Osteocyte (in vitro differentiated cells): Measurements from ENCODE around the gene SAA4. TPM values are rescaled to one million over a fixed set of nuclear protein-coding genes. Genes with fewer than 3 reads are reported as not detected.
A peak's percentile ranks its signal among the peaks of the same experiment; 100 is the strongest.
"Not testable (repeated sequence)": the region's sequence is repeated elsewhere in the genome, so short reads cannot be mapped to it uniquely, and the experiment has no call there.

ENCODE experiments used
- DNase-seq: peaks from one replicate; pipeline ENCODE4 v3.0.0; 2021; ENCODE audit warnings: mixed read lengths; ENCODE audit not compliant: unreplicated experiment; ENCODE audit errors: extremely low spot score
- H3K27ac Mint-ChIP-seq: one replicate; pipeline ENCODE4 v1.8.0; 2021; ENCODE audit warnings: mild to moderate bottlenecking, mixed read lengths; ENCODE audit not compliant: unreplicated experiment
- H3K27me3 Mint-ChIP-seq: one replicate; pipeline ENCODE4 v1.8.0; 2021; ENCODE audit warnings: mixed read lengths; ENCODE audit not compliant: unreplicated experiment
- H3K36me3 Mint-ChIP-seq: one replicate; pipeline ENCODE4 v1.8.0; 2021; ENCODE audit warnings: mixed read lengths; ENCODE audit not compliant: unreplicated experiment
- H3K4me1 Mint-ChIP-seq: one replicate; pipeline ENCODE4 v1.8.0; 2021; ENCODE audit warnings: mixed read lengths; ENCODE audit not compliant: unreplicated experiment
- H3K4me3 Mint-ChIP-seq: one replicate; pipeline ENCODE4 v1.8.0; 2021; ENCODE audit warnings: mild to moderate bottlenecking, moderate library complexity, mixed read lengths; ENCODE audit not compliant: unreplicated experiment
- H3K9me3 Mint-ChIP-seq: one replicate; pipeline ENCODE4 v1.8.0; 2021; ENCODE audit warnings: mixed read lengths; ENCODE audit not compliant: unreplicated experiment
- CTCF ChIP-seq: fragments of 200-600 bp; sonication (generic); IDR thresholded peaks from 2 replicates; pipeline ENCODE4 v1.5.0; 2021; ENCODE audit warnings: antibody characterized with exemption, mild to moderate bottlenecking, moderate library complexity
- total RNA-seq: library from RNA; stranded (reverse); gene quantifications from 2 replicates; pipeline ENCODE4 v1.2.1, GENCODE V29; 2021

The SAA4 gene
- total RNA-seq, 1 donor from 2014 or later: not detected

DNA sequence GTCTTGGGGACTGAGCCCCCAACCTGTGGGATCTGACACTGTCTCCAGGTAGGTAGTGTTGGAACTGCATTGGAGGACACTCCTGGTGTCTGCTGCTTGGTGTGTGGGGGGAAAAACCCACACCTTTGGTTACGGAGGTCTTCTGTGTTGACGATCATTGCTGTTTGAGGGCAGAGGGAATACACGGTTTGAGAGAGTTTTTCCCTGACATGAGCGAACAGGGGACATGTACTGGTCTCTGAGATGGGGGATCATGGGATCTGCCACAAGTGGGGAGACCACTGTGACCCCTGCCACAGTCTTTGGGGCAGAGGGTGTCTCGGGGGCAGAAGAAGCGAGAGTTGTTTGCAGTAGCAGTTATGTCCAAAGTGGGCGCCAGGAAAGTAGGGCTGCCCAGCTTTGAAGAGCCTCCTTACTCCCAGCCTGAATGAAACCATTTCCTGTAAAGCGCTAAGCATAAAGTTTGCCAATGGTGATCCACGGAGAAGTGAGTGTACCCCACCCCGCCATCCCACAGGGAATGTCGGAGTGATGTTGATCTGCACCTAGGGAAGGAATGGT, 17.3 kb upstream of the SAA4 start:
- TF ChIP-seq CTCF: no peak
- DNase-seq: peak; percentile 66
- Mint-ChIP-seq H3K4me1 (no peaks in the 10 kb centered on the region), H3K27ac (no peak overlapping the region), H3K36me3 (no peaks in the 10 kb centered on the region), H3K27me3 (no peaks in the 10 kb centered on the region), H3K4me3 (no peak overlapping the region), H3K9me3 (no peaks in the 10 kb centered on the region)

DNA sequence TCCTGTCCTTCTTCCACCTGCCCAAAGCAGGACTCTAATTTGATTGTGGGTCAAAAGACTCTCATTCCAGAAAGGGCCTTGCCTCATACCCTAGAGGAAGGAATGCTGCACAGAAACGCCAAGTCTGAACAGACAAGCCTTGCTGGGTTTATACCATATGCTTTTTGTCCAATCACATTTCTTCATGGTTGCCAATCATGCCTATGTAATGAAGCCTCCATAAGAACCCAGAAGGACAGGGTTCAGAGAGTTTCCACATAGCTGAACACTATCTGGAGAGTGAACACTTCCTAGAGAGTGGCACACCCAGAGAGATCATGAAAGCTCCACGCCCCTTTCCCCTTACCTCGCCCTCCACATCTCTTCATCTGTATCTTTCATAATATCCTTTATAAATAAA, 16.6 kb upstream of the SAA4 start:
- TF ChIP-seq CTCF: no peak
- H3K27ac Mint-ChIP-seq: no peak overlapping the region
- no peaks in the 10 kb centered on the region for H3K36me3 Mint-ChIP-seq
- no peaks in the 10 kb centered on the region for H3K9me3 Mint-ChIP-seq
- H3K4me3 Mint-ChIP-seq: no peak overlapping the region
- H3K27me3 Mint-ChIP-seq: no peaks in the 10 kb centered on the region
- DNase-seq: peak; percentile 21
- no peaks in the 10 kb centered on the region for H3K4me1 Mint-ChIP-seq

GRCh38 chr11:18248561-18248960, 12.0 kb upstream of the SAA4 start, which contains the start of gene SAA2:
Gene SAA2, minus strand, starts transcription at chr11:18248668. Its CDS starts 657 bp downstream, at chr11:18248011.
- H3K36me3 Mint-ChIP-seq: no peaks in the 10 kb centered on the region
- TF ChIP-seq CTCF: no peak
- DNase-seq: no peak
- H3K27ac Mint-ChIP-seq: no peak within 1 kb of the TSS
- peaks cover 1% of the 10 kb centered on the region for H3K27me3 Mint-ChIP-seq
- peaks cover 2% of the 10 kb centered on the region for H3K9me3 Mint-ChIP-seq
- no peak within 1 kb of the TSS for H3K4me3 Mint-ChIP-seq
- H3K4me1 Mint-ChIP-seq: peaks cover 2% of the 10 kb centered on the region

DNA sequence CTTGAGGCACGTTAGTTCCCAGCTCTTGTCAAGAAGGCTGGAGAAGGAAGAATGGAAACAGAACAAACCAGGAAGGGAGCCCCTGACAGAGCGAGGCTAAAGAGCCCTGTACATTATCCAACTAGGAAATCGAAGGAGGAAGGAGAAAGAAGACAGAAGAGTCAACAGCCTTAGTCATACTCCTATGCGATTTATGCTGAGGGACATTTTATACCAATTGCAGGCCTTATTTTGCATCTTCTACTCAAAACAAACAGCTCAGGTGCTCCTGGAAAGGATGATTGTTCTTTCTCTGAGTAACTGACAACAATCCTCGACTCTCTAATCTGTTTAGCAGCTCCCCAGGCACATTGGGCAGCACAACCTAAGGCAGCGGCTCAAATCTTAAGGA, 10.6 kb upstream of the SAA4 start:
- not testable (repeated sequence) for H3K27ac Mint-ChIP-seq, H3K4me1 Mint-ChIP-seq, H3K9me3 Mint-ChIP-seq, DNase-seq, H3K4me3 Mint-ChIP-seq, H3K36me3 Mint-ChIP-seq
- peaks cover 11% of the 10 kb centered on the region for H3K27me3 Mint-ChIP-seq

- DNase-seq, H3K9me3 Mint-ChIP-seq, H3K4me3 Mint-ChIP-seq, H3K4me1 Mint-ChIP-seq, H3K27ac Mint-ChIP-seq, H3K36me3 Mint-ChIP-seq: not testable (repeated sequence)
- H3K27me3 Mint-ChIP-seq: peaks cover 14% of the 10 kb centered on the region
Measured at GRCh38 chr11:18246379-18247190, 10.0 kb upstream of the SAA4 start.

GRCh38 chr11:18245396-18245795, 8.8 kb upstream of the SAA4 start:
- Mint-ChIP-seq H3K27ac (no peak overlapping the region), H3K4me3 (no peak overlapping the region), H3K9me3 (peaks cover 3% of the 10 kb centered on the region), H3K4me1 (peaks cover 2% of the 10 kb centered on the region), H3K27me3 (peaks cover 26% of the 10 kb centered on the region), H3K36me3 (no peaks in the 10 kb centered on the region)
- no peak for TF ChIP-seq CTCF
- DNase-seq: no peak
